A549 (cell line): ENCODE measurements around the gene BBS9.

Experiments
- ESRRA ChIP-seq: fragments of 150-350 bp; IDR thresholded peaks from 2 replicates; pipeline ENCODE4 v1.6.1; 2014; ENCODE audit warnings: mild to moderate bottlenecking, low read length, borderline replicate concordance
- FOSL2 ChIP-seq, 2 experiments: fragments of 450-650 bp in 1 of 2; fragments of >200 bp in 1 of 2; sonication (Bioruptor Twin) in 1 of 2; formaldehyde crosslinking; IDR thresholded peaks; 2 replicates each; pipeline versions ENCODE4 v1.5.0 to v1.6.1; 2016 to 2020; ENCODE audit warnings: mild to moderate bottlenecking in 1 of 2, moderate library complexity in 1 of 2
- HOXB5 ChIP-seq: fragments of 250-450 bp; sonication (Bioruptor Pico); IDR thresholded peaks from 2 replicates; pipeline ENCODE4 v1.5.0; 2020; ENCODE audit warnings: mild to moderate bottlenecking, moderate library complexity
- NFE2L2 ChIP-seq: fragments of 150-350 bp; conservative IDR thresholded peaks from 2 replicates; pipeline ENCODE4 v1.6.1; 2014; ENCODE audit warnings: low read length
- NR3C1 ChIP-seq: fragments of >200 bp; sonication (Bioruptor Twin); formaldehyde crosslinking; IDR thresholded peaks from 3 replicates; pipeline ENCODE4 v1.6.1; 2017
- POLR2A ChIP-seq: IDR thresholded peaks from 2 replicates; pipeline ENCODE4 v1.6.1; 2012; ENCODE audit warnings: mild to moderate bottlenecking, low read length
- RAD21 ChIP-seq, 2 experiments: fragments of >200 bp in 1 of 2; sonication (Bioruptor Twin) in 1 of 2; formaldehyde crosslinking in 1 of 2; IDR thresholded peaks in 1 of 2; conservative IDR thresholded peaks in 1 of 2; 2 replicates in 1 of 2; 3 replicates in 1 of 2; pipeline ENCODE4 v1.6.1; 2012 to 2018; ENCODE audit warnings: inconsistent platforms in 1 of 2
- RFX5 ChIP-seq: fragments of 450-650 bp; IDR thresholded peaks from 2 replicates; pipeline ENCODE4 v1.7.1; 2014; ENCODE audit warnings: antibody characterized with exemption, mild to moderate bottlenecking, moderate library complexity
- SMC3 ChIP-seq: fragments of >200 bp; sonication (Bioruptor Twin); formaldehyde crosslinking; IDR thresholded peaks from 3 replicates; pipeline ENCODE4 v1.6.1; 2018; ENCODE audit warnings: inconsistent platforms
- ZNF302 ChIP-seq: fragments of 250-450 bp; sonication (Bioruptor Pico); IDR thresholded peaks from 2 replicates; pipeline ENCODE4 v1.9.0; 2021; ENCODE audit warnings: inconsistent platforms, mild to moderate bottlenecking, moderate library complexity
- TF ChIP-seq, protein P1 (sequence below): fragments of >200 bp; sonication (Bioruptor Twin); formaldehyde crosslinking; IDR thresholded peaks from 3 replicates; pipeline ENCODE4 v1.5.1; 2016
- TF ChIP-seq, protein P2 (sequence below): fragments of 200-600 bp; sonication (generic); IDR thresholded peaks from 2 replicates; pipeline ENCODE4 v1.6.1; 2016; ENCODE audit warnings: antibody characterized with exemption, mild to moderate bottlenecking, moderate library complexity
- TF ChIP-seq, protein P3 (sequence below): fragments of 450-650 bp; IDR thresholded peaks from 2 replicates; pipeline ENCODE4 v1.6.1; 2014; ENCODE audit warnings: antibody characterized with exemption
- TF ChIP-seq, protein P4 (sequence below): IDR thresholded peaks from 2 replicates; pipeline ENCODE4 v1.6.1; 2012

DNA sequence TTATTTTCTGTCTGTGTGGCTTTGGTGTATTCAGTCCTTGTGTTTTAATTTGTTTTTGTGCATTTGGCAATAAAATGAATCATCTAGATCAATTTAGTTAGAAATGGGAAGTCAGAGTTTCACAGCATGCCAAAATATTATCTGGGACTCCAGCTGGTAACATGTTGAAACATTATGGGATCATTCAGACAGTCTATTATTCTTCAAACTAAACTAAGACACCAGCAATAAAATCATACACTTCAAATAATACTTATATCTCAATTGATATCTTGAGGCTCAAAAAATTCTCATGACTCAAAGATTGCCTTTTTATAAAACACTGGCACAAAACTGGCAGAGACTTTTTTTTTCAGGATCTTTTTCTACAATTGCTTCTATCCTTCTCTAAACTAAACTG lies 14.4 kb upstream of the BBS9 start:
- TF ChIP-seq, protein P1, sequence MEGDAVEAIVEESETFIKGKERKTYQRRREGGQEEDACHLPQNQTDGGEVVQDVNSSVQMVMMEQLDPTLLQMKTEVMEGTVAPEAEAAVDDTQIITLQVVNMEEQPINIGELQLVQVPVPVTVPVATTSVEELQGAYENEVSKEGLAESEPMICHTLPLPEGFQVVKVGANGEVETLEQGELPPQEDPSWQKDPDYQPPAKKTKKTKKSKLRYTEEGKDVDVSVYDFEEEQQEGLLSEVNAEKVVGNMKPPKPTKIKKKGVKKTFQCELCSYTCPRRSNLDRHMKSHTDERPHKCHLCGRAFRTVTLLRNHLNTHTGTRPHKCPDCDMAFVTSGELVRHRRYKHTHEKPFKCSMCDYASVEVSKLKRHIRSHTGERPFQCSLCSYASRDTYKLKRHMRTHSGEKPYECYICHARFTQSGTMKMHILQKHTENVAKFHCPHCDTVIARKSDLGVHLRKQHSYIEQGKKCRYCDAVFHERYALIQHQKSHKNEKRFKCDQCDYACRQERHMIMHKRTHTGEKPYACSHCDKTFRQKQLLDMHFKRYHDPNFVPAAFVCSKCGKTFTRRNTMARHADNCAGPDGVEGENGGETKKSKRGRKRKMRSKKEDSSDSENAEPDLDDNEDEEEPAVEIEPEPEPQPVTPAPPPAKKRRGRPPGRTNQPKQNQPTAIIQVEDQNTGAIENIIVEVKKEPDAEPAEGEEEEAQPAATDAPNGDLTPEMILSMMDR: no peak
- TF ChIP-seq, protein P2, sequence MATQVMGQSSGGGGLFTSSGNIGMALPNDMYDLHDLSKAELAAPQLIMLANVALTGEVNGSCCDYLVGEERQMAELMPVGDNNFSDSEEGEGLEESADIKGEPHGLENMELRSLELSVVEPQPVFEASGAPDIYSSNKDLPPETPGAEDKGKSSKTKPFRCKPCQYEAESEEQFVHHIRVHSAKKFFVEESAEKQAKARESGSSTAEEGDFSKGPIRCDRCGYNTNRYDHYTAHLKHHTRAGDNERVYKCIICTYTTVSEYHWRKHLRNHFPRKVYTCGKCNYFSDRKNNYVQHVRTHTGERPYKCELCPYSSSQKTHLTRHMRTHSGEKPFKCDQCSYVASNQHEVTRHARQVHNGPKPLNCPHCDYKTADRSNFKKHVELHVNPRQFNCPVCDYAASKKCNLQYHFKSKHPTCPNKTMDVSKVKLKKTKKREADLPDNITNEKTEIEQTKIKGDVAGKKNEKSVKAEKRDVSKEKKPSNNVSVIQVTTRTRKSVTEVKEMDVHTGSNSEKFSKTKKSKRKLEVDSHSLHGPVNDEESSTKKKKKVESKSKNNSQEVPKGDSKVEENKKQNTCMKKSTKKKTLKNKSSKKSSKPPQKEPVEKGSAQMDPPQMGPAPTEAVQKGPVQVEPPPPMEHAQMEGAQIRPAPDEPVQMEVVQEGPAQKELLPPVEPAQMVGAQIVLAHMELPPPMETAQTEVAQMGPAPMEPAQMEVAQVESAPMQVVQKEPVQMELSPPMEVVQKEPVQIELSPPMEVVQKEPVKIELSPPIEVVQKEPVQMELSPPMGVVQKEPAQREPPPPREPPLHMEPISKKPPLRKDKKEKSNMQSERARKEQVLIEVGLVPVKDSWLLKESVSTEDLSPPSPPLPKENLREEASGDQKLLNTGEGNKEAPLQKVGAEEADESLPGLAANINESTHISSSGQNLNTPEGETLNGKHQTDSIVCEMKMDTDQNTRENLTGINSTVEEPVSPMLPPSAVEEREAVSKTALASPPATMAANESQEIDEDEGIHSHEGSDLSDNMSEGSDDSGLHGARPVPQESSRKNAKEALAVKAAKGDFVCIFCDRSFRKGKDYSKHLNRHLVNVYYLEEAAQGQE: no peak
- TF ChIP-seq POLR2A: no peak
- TF ChIP-seq RAD21 (conservative IDR thresholded peaks at IDR 0.05 in 1 of 2, IDR thresholded peaks at IDR 0.05 in 1 of 2): no peak
- no peak for TF ChIP-seq RFX5
- TF ChIP-seq ESRRA: no peak
- no peak for TF ChIP-seq HOXB5 (CRISPR knock-in tag)
- TF ChIP-seq ZNF302 (CRISPR knock-in tag): no peak
- TF ChIP-seq NFE2L2: no peak
- no peak for TF ChIP-seq FOSL2 (IDR thresholded peaks at IDR 0.05)
- no peak for TF ChIP-seq FOSL2 (CRISPR knock-in tag; IDR thresholded peaks at IDR 0.05)
- TF ChIP-seq, protein P3, sequence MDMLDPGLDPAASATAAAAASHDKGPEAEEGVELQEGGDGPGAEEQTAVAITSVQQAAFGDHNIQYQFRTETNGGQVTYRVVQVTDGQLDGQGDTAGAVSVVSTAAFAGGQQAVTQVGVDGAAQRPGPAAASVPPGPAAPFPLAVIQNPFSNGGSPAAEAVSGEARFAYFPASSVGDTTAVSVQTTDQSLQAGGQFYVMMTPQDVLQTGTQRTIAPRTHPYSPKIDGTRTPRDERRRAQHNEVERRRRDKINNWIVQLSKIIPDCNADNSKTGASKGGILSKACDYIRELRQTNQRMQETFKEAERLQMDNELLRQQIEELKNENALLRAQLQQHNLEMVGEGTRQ: no peak
- TF ChIP-seq, protein P4, sequence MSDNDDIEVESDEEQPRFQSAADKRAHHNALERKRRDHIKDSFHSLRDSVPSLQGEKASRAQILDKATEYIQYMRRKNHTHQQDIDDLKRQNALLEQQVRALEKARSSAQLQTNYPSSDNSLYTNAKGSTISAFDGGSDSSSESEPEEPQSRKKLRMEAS: no peak
- TF ChIP-seq NR3C1: no peak
- no peak for TF ChIP-seq SMC3
